Upper lobe of right lung (tissue), 1 donor: ENCODE measurements around the gene PIKFYVE. TPM values are rescaled to one million over a fixed set of nuclear protein-coding genes. Genes with fewer than 3 reads are reported as not detected.
"Not testable (repeated sequence)": the region's sequence is repeated elsewhere in the genome, so short reads cannot be mapped to it uniquely, and the experiment has no call there.

Source experiments
- ATAC-seq: fragments of 200-7000 bp; cut with Tn5 transposase; one replicate; pipeline ENCODE4 v1.9.1; 2020; ENCODE audit warnings: mild to moderate bottlenecking, moderate library complexity
- DNase-seq: peaks from one replicate; pipeline ENCODE4 v3.0.0-alpha.2; 2020
- H3K27ac ChIP-seq: fragments of 200-600 bp; one replicate; pipeline ENCODE4 v1.8.0; 2022
- H3K27me3 ChIP-seq: fragments of 200-600 bp; one replicate; pipeline ENCODE4 v1.8.0; 2022; ENCODE audit warnings: mild to moderate bottlenecking
- H3K36me3 ChIP-seq: fragments of 200-600 bp; one replicate; pipeline ENCODE4 v1.8.0; 2022
- H3K4me1 ChIP-seq: fragments of 200-600 bp; one replicate; pipeline ENCODE4 v1.8.0; 2022
- H3K4me3 ChIP-seq: fragments of 200-600 bp; one replicate; pipeline ENCODE4 v1.8.0; 2022; ENCODE audit warnings: mild to moderate bottlenecking
- H3K9me3 ChIP-seq: fragments of 200-600 bp; one replicate; pipeline ENCODE4 v1.8.0; 2022
- intact Hi-C: fragments of 100-400 bp; cut with DNase I; formaldehyde crosslinking; loops from one replicate; pipeline ENCODE4 v1.11.0; 2022
- total RNA-seq: library from RNA; stranded (reverse); fragmentation: NEBNext Ultra II Directional; extraction: Animal tissue kit (Norgen Biotek cat#: 25700); gene quantifications from one replicate; pipeline ENCODE4 v1.2.1, GENCODE V29; 2021
- TF ChIP-seq, protein P1 (sequence below): fragments of 200-600 bp; IDR thresholded peaks from one replicate; pipeline ENCODE4 v1.8.0; 2022; ENCODE audit warnings: antibody characterized with exemption
- donor health status: DM: no; HTN: yes; CAD: no; lungs with severe emphysema.

Gene PIKFYVE
- total RNA-seq, 1 donor from 2014 or later = 32.5 TPM

DNA sequence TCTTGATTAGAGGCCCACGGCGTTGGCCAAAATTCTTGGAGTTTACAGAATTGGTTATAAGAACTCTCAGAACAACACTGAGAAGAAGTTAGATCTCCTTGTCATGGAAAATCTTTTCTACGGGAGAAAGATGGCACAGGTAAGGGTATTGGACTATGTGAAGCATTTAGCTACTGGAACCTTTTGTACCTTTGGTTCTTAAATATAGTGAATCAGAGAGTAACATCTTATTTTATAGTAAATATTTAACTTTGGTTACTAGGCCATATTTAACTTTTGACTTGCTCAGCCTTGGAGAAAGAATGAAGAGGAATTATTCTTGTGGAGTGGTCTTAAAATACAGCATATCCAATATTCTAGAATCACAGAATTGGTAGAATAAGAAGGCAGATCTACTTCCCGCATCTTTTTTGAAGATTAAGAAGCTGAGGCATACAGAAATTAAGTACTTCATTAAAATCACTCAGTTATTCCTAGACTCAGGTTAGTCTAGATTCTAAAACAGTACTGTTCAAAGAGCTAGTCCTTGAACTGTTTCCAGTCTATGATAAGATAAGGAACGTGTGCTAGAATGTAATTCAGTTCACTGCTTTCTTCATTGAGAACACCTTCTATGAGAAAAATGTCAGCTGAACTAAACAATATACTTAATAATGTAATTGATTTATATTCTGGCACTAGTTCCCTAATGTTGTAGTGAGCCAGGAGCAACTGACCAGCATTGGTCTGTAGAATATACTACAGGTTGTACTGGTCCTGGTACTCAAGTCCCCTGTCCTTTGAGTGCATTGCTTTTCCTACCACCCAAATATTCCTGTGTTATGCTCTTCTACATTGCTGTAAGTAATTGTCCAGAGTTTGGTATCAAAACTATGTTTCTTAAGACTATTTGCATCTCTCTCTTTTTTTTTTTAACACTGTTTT, 86.9 kb downstream of the PIKFYVE start:
- no peaks in the 10 kb centered on the region for H3K4me1 ChIP-seq
- intact Hi-C loops = no loop called here
- no peak for ATAC-seq
- no peaks in the 10 kb centered on the region for H3K27me3 ChIP-seq
- H3K9me3 ChIP-seq = no peaks in the 10 kb centered on the region
- no peak overlapping the region for H3K27ac ChIP-seq
- H3K4me3 ChIP-seq = no peak overlapping the region
- TF ChIP-seq, protein P1, sequence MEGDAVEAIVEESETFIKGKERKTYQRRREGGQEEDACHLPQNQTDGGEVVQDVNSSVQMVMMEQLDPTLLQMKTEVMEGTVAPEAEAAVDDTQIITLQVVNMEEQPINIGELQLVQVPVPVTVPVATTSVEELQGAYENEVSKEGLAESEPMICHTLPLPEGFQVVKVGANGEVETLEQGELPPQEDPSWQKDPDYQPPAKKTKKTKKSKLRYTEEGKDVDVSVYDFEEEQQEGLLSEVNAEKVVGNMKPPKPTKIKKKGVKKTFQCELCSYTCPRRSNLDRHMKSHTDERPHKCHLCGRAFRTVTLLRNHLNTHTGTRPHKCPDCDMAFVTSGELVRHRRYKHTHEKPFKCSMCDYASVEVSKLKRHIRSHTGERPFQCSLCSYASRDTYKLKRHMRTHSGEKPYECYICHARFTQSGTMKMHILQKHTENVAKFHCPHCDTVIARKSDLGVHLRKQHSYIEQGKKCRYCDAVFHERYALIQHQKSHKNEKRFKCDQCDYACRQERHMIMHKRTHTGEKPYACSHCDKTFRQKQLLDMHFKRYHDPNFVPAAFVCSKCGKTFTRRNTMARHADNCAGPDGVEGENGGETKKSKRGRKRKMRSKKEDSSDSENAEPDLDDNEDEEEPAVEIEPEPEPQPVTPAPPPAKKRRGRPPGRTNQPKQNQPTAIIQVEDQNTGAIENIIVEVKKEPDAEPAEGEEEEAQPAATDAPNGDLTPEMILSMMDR = no peak
- peaks cover 81% of the 10 kb centered on the region for H3K36me3 ChIP-seq
- DNase-seq = no peak

DNA sequence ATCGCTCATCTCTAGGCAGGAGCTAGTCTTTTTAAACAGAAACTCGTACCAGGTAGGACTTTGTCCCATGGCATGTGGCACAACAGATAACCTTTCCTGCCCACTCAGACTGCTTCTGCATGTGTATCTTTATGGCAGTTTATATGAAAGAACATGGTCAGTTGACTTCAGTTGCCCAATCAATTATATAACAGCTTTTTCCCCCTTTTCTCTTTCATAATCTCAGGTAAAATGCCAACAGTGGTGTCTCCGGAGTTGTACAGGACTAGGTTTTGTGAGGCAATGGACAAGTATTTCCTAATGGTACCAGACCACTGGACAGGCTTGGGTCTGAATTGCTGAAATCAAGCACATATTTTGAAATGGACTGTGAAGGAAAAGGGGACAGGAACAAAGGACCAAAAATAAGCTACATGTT, 88.9 kb downstream of the PIKFYVE start:
- no peaks in the 10 kb centered on the region for H3K27me3 ChIP-seq
- no peak overlapping the region for H3K4me3 ChIP-seq
- ATAC-seq (no peak), DNase-seq (no peak)
- TF ChIP-seq, protein P1 = no peak
- intact Hi-C loops = no loop called here
- H3K4me1 ChIP-seq = no peaks in the 10 kb centered on the region
- H3K27ac ChIP-seq = no peak overlapping the region
- H3K36me3 ChIP-seq = peaks cover 64% of the 10 kb centered on the region
- no peaks in the 10 kb centered on the region for H3K9me3 ChIP-seq

DNA sequence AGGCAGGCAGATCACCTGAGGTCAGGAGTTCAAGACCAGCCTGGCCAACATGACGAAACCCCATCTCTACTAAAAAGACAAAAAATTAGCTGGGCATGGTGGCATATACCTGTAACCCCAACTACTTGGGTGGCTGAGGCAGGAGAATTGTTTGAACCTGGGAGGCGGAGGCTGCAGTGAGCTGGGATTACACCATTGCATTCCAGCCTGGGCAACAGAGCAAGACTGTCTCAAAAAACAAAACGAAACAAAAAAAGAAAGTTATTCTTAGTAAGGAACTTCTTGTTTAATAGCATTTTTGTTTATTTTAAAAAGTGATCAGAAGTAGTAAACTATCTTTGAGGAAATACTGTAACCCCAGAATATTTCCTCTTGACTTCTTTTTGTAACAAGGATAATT, 90.4 kb downstream of the PIKFYVE start:
- H3K4me1 ChIP-seq, intact Hi-C loops, ATAC-seq, H3K27ac ChIP-seq, DNase-seq, H3K9me3 ChIP-seq, H3K27me3 ChIP-seq, H3K4me3 ChIP-seq: not testable (repeated sequence)
- peaks cover 50% of the 10 kb centered on the region for H3K36me3 ChIP-seq

DNA sequence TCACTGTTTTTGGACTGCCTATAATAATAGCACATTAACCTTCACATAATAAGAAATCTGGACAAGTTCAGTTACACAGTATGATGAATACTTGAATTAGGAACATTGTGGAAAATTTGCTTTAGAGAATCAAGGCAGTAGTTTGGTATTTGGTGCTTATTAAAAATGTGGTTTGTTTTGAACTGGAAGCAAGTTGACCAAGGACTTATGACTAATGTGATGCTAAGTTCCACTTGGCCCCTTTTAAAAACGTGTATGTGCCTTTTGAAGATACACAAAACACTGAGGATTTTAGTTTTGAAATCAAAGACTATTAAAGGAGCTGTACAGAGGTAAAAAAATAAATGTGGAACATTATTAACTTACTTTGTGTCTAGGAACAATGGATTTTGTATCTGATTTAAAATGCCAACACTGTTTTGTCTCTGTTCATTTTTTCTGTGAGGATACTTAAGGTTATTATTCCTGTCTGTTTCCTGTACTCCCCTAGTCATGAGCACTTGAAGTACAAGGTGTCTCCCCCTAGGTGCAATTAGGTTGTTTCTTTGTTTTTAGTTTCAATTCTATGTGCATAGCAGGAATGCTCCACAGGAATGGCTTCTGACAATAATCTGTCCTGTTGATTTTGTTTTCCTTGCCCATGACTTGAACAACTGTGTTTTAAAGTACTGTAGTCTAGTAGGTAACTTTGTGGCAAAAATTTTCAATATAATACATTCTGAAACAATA, 91.0 kb downstream of the PIKFYVE start:
- H3K4me1 ChIP-seq = no peaks in the 10 kb centered on the region
- no peak for ATAC-seq
- no peaks in the 10 kb centered on the region for H3K9me3 ChIP-seq
- DNase-seq = no peak
- no peak overlapping the region for H3K4me3 ChIP-seq
- TF ChIP-seq, protein P1 = no peak
- H3K36me3 ChIP-seq = peaks cover 44% of the 10 kb centered on the region
- intact Hi-C loops = no loop called here
- no peaks in the 10 kb centered on the region for H3K27me3 ChIP-seq
- H3K27ac ChIP-seq = no peak overlapping the region

DNA sequence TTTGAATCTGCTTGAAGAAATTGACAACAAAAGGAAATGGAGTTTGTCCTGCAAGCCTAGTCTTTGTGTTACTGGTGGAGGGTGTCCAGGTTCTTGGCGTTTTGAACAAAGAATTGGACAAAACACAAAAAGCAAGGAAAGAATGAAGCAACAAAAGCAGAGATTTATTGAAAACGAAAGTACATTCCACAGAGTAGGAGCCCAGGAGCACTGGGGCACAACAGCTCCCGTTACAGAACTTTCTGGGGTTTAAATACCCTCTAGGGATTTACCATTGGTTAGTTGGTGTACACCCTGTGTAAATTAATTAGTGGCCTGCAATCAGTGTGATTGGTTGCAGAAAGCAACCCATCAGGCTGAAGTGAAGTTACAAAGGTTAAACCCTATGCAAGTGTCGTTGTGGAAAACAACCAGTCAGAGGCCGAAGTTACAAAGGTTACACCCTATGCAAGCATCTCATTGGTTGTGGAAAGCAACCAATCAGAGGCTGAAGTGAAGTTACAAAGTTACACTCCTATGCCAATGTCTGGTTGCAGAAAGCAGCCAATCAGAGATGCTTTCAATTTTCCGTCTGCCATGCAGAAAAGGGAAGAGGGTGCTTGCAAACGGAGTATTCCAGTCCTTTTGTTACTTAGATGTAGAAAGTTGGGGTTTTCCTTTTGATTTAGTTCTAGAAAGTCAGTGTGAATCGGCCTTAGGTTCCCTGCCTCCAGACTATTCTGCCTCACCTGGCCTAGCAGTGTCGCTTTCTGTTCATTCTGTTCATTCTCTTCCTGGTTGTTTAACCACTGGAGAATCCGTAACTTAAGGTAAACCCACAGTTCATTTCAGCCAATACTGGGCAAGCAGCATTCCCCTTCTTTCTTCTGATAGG, 92.9 kb downstream of the PIKFYVE start:
- no peaks in the 10 kb centered on the region for H3K27me3 ChIP-seq
- TF ChIP-seq, protein P1 = no peak
- H3K4me1 ChIP-seq = no peaks in the 10 kb centered on the region
- H3K4me3 ChIP-seq = no peak overlapping the region
- H3K36me3 ChIP-seq = peaks cover 24% of the 10 kb centered on the region
- H3K9me3 ChIP-seq = no peaks in the 10 kb centered on the region
- ATAC-seq (no peak), DNase-seq (no peak)
- H3K27ac ChIP-seq = no peak overlapping the region
- intact Hi-C loops = no loop called here
